Kidney epithelial cell (primary cell): ENCODE data around the gene PLEKHG5. TPM values are rescaled to one million over a fixed set of nuclear protein-coding genes. Genes with fewer than 3 reads are reported as not detected.

ENCODE experiments used
- DNase-seq: peaks from one replicate; pipeline ENCODE4 v3.0.0-alpha.2; 2010; ENCODE audit warnings: low read depth
- H3K27me3 ChIP-seq: 2 replicates; pipeline ENCODE4 v1.6.0; 2011; ENCODE audit warnings: low read length; ENCODE audit not compliant: control insufficient read depth, insufficient read depth
- H3K36me3 ChIP-seq: 2 replicates; pipeline ENCODE4 v1.5.1; 2011; ENCODE audit warnings: low read length; ENCODE audit not compliant: control insufficient read depth, insufficient read depth
- H3K4me3 ChIP-seq: 2 replicates; pipeline ENCODE4 v1.5.1; 2011; ENCODE audit warnings: low read depth, mild to moderate bottlenecking, control low read depth, low read length
- total RNA-seq: library from RNA; depleted of rRNA; stranded (reverse); fragments of >200 nt; gene quantifications from 2 replicates; pipeline ENCODE4 v1.2.3, GENCODE V29; 2015
- TF ChIP-seq, protein P1 (sequence below): IDR thresholded peaks from 2 replicates; pipeline ENCODE4 v1.5.1; 2011; ENCODE audit warnings: mild to moderate bottlenecking, moderate library complexity, low read length, control low read depth, inconsistent platforms; ENCODE audit not compliant: insufficient read depth, poor library complexity, severe bottlenecking

PLEKHG5 gene
- total RNA-seq, 1 donor from 2014 or later, result 26.4 TPM

DNA sequence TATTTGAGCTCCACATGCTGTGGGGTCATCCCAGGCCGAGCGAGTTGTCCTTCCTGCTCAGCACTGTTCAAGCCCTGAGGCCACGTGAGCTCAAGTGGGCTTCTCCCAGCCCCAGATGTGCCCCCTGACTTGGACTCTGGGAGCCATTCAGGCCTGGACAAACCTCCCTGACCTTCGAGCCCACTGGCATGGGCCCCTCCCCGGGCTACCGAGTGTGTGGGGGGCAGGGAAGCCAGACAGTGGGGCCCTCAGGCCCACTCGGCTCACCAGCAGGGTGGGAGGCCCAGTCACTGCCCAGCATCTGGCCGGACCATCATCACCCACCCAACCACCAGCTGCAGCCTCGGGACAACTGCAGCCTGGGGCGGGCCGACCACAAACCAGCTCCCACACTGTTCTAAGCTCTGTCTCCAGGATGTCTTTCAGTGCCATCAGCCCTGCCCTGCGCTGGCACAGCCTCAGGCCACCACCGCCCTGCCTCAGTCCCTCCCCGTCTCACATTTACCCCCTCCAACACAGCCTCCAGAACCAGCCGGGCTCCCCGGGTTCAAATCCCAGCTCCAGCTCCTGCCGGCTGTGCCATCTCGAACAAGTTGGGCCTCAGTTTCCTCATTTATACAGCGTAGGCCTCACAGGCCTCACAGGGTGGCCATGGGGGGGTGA, 20.9 kb upstream of the PLEKHG5 start:
- TF ChIP-seq, protein P1, sequence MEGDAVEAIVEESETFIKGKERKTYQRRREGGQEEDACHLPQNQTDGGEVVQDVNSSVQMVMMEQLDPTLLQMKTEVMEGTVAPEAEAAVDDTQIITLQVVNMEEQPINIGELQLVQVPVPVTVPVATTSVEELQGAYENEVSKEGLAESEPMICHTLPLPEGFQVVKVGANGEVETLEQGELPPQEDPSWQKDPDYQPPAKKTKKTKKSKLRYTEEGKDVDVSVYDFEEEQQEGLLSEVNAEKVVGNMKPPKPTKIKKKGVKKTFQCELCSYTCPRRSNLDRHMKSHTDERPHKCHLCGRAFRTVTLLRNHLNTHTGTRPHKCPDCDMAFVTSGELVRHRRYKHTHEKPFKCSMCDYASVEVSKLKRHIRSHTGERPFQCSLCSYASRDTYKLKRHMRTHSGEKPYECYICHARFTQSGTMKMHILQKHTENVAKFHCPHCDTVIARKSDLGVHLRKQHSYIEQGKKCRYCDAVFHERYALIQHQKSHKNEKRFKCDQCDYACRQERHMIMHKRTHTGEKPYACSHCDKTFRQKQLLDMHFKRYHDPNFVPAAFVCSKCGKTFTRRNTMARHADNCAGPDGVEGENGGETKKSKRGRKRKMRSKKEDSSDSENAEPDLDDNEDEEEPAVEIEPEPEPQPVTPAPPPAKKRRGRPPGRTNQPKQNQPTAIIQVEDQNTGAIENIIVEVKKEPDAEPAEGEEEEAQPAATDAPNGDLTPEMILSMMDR, result no peak
- no peak overlapping the region for H3K4me3 ChIP-seq
- no peak for DNase-seq
- H3K27me3 ChIP-seq, result peaks cover 6% of the 10 kb centered on the region
- no peaks in the 10 kb centered on the region for H3K36me3 ChIP-seq

DNA sequence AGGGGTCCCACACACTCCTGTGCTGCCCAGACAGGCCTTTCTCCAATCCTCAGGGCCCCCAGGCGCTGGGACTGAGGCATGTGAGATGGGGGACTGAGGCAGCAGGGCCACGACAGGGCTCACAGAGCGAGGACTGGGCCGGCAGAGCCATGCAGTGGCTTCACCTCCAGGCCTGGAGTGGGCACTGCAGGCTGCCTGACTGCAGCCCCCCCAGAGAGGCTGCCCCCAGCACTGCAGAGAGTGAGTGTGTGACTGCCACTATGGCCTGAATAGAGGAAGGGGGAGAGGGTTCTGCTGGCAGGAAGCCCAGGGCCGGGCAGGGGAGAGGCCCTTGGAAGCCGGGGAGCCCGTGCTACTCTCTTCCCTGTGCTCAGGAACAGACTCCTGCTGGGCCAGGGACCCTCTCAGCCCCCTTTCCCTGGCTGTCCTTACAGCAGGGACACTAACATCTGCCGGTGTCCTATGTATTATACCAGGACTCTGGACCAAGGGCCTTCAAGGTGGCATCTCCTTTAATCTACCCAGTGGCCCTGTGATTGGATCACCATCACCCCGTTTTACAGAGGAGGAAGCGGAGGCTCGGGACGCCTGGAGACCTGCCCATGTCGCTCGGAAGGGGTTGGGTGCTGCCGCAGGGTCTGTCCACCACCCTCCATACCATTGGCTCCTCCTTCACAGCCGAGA, 20.2 kb upstream of the PLEKHG5 start:
- Histone ChIP-seq H3K4me3 (no peak overlapping the region), H3K36me3 (no peaks in the 10 kb centered on the region)
- no peak for DNase-seq

GRCh38 chr1:6511056-6511455, 19.6 kb upstream of the PLEKHG5 start:
- TF ChIP-seq, protein P1, result no peak
- no peak for DNase-seq
- Histone ChIP-seq H3K36me3 (no peaks in the 10 kb centered on the region), H3K27me3 (peaks cover 6% of the 10 kb centered on the region), H3K4me3 (no peak overlapping the region)

More for the DNA sequence above, 20.2 kb upstream of the PLEKHG5 start:
- TF ChIP-seq, protein P1, result no peak
- H3K27me3 ChIP-seq, result peaks cover 6% of the 10 kb centered on the region

DNA sequence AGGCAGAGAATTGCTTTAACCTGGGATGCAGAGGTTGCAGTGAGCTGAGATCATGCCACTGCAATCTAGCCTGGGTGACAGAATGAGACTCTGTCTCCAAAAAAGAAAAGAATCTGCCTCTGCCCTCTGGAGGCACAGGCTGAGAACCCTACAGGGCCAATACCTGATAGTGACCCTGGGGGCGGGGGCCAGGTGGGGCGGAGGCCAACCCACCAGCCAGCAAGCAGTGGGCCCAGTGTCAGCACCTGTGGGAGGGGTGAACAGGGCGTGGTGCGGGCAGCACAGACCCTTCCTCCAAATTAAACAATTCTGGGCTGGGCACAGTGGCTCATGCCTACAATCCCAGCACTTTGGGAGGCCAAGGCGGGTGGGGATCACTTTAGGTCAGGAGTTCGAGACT, 19.0 kb upstream of the PLEKHG5 start:
- TF ChIP-seq, protein P1, result no peak
- Histone ChIP-seq H3K36me3 (no peaks in the 10 kb centered on the region), H3K4me3 (no peak overlapping the region), H3K27me3 (peaks cover 6% of the 10 kb centered on the region)
- DNase-seq, result no peak

GRCh38 chr1:6509919-6510291, 18.4 kb upstream of the PLEKHG5 start:
- Histone ChIP-seq H3K36me3 (no peaks in the 10 kb centered on the region), H3K27me3 (peaks cover 6% of the 10 kb centered on the region), H3K4me3 (no peak overlapping the region)
- DNase-seq, result no peak
- TF ChIP-seq, protein P1, result no peak
